Activated gamma-delta T cell treated with anti-CD3 and anti-CD28 coated beads, Interleukin-2, amount 50 U/mL, for 16 hours (primary cell): ENCODE measurements around the gene ELK3.
A peak's percentile ranks its signal among the peaks of the same experiment; 100 is the strongest.

ENCODE experiments used
- DNase-seq: peaks from one replicate; pipeline ENCODE4 v3.0.0-alpha.2; 2020; ENCODE audit warnings: low read depth

ELK3 gene

DNA sequence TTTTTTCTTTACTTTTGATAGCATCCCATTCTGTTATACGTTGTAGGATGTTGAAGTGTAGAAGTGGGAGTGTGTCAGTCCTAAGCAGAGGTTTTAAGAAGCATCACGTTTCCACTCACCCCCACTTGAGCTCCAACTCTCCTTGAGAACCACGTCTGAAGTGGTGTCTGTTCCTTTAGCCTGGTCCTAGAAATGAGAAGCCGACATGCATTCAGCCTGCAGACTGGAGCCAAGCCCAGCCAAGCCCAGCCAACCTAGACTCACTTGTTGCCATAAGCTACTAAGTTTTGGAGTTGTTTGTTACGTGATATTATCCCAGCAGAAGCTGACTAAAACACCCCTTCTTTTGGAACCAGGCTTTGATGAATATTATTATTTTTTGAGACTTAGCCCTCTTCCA lies 4.4 kb upstream of the ELK3 start:
- DNase-seq, result no peak

DNA sequence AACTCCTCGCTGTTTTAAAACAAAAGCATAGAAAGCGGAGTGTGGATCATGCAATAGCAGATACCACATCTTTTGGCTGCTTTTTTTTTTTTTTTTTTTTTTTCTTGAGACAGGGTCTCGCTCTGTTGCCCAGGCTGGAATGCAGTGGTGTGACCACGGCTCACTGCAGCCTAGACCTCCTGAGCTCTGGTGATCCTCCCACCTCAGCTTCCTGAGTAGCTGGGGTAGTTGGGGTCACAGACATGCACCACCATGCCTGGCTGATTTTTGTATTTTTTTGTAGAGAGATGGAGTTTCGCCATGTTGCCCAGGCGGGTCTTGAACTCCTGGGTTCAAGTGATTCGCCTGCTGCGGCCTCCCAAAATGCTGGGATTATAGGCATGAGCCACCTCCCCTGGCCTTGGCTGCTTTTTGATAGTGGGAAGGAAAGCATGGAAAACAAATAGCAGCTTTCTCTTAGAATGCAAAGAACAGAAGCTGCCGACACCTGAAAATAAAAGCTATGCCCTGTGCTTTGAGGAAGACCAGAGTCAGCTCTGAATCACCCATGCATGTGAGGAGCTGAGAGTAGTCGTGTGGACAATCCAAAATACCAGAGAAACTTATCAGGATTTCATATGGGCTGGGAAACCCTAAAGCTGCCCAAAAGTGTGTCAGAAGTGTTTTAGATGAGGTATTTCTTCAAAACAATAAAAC lies 3.6 kb upstream of the ELK3 start:
- DNase-seq, result no peak

DNA sequence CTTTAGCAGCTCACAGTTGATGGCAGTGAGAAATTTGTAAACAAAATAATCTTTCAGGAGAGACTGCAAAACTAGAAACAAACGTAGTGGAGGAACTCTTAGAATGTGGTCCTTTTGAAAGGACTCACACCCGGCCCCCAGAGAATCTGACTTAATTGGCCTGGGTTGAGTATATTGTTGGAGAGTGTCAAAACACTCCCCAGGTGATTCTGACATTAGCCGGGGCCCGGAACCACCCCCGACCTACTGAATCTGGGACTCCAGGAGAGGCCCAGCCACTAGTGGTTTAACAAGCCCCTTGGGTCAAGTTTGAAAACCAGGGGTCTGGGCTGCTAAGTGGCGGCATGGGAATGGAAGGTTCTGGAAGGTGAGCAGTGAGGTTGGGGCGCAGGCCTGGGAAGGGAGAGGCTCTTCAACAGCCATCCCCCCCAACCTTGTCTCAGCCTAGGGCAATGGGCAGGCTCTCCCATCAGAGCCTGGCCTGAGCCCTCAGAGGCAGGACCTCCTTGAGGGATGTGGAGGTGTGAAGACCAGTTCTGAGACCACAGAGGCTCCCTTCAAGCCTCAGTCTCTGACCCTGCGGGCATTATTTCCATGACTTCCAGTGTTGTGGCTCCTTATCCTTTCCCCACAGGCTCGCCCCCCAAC lies 1.1 kb upstream of the ELK3 start:
- DNase-seq, result no peak

DNA sequence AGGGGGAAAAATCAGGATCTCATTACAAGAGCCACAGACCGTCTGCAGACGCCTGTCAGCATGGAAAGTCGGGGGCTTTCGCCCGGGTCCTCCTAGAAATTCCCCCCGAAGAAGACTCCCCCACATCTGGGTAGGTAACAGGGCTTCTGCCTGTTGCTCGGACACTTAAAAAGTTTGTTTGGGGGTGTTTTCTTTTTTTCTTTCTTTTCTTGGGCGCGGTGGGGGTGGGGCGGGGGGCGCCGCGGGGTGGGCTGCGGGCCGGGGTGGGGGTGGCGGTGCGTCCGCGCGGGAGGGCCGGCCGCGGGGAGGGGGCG lies 358 bp downstream of the ELK3 start:
- DNase-seq, result no peak

DNA sequence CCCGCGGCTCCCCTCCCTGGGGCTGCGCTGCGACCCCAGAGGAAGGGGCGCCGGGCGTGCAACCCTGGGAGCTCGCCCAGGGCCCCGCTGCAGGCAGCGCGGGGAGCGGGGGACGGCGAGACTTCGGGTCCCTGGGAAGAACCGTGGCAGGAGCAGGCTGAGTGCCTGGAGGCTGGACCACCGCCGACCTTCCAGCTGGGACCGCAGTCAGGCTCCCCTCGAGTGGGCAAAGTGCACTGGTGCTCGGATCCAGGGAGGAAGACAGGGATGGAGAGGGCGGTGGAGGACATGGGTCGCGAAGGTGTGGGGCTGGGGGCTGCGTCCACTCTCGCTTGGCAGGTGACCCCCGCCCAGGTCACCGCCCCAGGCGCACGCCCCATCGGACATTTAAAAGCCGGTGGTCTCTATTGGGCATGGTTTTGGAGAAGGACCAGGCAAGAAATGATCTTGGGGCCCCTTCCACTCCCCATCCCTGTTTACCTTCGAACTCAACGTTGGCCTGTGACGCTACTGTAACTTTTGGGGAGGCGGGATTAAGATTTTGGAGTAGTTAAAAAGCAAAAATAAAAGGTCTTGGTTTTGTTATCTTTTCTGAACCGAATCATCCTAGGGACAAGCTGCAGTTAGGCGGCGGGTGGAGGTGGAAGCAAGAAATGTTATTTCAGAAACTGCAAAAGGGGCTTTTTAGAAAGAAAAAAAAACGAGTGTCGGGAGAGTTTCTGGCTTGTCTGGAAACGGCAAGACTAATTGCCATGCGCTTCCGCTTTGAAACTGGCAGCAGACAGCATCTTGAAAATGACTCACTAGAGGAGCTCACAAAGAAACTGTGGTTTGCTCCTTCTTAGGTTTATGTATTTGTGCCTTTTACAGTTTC lies 1.0 kb downstream of the ELK3 start:
- DNase-seq, result peak; percentile 63

DNA sequence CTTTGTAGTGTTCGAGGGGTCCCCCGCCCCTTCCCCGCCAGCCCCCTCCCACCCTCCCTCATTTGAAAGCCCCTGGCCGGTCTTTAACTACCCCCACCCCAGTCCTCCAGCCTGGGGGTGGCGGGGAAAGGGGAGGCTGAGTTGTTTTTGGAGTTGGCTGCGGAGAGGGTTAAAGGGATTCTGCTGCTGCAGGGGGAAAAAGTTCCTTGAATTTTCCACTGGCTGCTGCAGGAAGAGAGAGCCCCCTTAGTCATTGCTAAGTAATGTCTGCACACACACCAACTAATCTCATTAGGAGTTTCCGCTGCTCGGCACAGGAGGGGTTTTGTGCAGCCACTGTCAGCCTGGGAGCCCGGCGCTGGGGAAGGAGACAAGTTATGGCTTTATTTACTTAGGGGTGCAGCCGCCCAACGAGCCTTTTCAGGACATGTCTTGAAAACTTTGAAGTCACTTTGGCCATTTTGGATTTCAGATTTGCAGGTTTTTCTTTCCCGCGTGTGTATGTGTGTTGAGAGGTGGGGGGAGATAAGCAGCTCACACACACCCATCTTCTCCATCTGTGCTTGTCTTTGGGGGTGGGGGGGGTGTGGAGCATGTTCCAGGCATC lies 1.8 kb downstream of the ELK3 start:
- DNase-seq, result peak; percentile 22

DNA sequence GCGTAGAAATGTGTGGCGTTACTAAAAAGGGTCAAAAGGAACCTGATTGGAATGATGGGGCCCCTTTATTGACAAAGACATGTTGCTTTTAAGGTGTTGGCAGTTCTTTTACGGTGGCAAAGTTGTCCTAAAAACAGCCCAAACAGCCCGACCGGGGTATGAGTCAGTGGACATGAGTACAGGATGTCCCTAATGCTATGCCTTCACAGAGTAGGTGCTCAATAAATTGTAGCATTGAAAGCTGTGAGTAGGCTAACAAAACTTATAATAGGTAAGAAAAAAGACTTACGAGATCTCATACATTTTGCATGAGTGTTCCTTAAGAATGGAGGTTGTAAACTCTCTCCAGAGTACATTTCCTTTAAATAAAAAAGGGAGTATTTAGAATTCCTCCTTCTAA lies 2.6 kb downstream of the ELK3 start:
- DNase-seq, result no peak

DNA sequence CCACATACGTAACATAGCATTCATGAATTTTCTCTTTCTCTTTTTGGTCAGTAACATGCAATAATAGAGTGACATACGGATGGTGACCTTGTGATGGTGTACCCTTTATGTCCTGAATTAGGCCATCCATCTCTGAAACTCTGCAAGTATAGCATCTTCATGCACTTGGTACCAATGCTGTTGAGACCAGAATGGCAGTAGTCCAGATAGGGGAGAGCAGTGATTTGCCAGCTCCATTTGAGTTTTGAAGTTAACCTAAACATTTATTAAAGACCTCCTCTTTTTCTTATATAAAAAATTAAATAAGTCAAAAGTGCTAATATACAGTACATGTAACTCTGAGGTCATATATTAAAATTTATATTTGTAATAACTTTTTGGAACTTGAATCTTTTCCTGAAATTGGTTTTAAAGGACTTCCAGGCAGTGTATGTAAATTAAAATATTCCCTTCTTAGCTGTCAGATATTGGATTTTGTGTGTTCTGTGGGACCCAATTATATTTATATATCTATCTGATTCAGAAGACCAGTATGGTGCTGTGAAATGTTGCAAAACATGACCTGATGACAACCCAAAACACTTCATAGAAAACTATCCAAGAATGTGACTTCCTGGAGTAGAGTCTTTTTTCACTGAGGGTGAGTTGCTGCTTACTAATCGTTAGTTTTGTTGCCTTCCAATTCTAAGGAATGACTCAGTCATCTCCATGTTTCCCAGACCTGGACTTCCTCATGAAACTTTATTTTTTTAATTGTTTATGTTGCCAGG lies 3.5 kb downstream of the ELK3 start:
- DNase-seq, result no peak

DNA sequence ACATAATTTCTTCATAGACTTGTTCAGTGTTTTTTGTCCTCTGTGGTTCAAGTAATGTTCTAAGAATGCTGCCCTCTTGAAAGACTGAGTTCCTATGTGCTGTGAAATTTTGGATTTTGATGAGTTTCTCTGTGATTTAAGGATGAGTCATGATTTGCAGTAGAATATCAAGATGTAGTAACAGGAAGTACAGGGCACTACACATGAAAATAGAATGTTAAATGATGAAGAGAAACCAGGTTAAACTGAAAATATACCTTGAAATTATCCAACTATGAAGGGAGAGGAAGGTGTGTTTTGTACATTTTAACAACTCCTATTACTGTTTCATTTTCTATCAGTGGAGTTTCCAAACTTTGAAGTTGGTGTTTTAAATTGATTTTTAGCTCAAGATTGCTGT lies 4.8 kb downstream of the ELK3 start:
- DNase-seq, result no peak

DNA sequence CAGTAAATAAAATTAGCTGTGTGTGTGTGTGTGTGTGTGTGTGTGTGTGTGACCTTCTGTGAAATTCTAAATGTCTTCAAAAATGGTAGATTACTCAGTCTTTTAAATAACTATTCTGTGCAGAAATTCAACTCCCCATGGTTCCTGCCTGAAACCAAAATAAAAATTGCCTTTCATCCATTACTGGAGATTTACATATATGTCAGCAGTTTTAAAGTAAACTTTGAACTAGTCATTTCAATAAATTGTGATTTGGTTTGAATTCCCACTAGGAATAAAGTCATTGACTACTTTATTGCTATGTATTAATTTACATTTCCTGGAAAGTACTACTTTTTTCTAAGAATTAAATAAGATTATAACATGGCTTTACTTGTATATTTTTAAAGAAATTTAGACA lies 5.3 kb downstream of the ELK3 start:
- no peak for DNase-seq

DNA sequence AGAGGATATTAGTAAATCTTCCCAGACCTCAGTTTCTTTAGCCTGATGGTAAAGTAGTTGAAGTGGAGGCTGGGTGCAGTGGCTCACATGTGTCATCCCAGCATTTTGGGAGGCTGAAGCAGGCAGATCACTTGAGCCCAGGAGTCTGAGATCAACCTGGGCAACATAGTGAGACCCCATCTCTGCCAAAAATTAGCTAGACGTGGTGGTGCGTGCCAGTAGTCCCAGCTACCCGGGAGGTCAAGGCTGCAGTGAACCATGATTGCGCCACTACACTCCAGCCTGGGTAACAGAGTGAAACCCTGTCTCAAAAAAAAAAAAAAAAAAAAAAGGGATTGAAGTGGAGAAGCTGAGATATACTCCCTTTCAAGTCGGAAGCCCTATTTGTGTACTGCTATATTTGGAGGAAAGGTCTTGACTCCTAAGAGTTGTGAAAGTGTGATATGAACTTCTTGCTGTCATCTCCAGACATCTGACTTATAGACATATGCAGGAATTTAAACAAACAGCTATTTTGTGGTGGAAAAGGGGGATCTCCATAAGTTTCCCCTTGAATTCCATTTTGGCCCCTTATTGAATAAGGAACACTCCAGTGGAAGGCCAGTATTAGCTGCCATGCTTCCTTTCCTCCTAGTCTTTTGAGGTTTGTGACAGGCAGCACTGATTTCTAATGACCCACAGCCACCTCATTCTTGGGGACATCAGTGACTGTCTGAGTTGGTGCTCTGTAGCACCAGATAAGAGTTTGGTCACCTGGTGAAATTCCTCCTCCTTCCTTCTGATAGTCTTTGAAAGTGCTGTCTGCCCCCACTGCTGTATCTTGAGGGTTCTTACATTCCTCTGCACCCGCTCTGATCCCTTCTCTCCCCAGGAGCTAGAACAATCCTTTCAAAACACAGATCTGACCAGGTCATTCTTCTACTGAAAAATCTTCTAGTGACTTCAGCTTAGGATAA lies 7.4 kb downstream of the ELK3 start:
- no peak for DNase-seq

DNA sequence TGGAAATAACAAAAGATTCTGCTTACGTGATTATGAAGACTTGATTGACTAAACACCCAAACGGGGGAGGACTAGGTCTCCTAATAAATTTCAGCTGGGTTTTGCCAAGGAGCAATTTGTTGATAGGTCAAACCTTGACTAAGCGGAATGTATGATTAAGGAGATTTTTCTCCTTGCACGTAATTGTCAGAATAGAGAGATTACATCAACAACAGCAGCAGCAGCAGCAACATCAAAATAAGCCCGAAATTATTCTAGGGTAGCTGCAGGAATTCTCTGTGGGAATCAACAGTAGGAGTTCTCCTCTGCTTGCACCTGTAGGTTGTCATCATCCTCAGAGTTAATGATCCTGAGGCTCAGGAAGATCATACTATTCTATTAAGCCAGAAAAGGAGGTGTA lies 10.2 kb downstream of the ELK3 start:
- no peak for DNase-seq

DNA sequence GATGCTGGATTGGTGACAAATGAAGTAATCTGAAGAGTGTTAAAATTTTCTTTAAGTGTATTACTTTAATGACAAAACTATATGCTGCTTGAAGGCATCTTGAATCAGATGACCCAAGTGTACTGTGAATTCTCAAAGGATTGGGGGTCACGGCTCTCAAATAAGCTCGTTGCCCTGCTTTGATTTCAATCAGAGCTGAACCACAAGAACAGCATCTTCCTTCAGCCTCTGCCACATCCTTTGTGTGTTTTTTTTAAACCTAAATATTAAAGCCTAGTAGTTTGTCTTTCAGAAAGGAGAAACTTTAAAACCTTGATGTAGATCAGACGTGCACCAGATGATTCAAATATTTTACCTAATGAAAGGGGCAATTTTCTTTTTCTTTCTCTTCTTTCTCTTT lies 11.7 kb downstream of the ELK3 start:
- no peak for DNase-seq

DNA sequence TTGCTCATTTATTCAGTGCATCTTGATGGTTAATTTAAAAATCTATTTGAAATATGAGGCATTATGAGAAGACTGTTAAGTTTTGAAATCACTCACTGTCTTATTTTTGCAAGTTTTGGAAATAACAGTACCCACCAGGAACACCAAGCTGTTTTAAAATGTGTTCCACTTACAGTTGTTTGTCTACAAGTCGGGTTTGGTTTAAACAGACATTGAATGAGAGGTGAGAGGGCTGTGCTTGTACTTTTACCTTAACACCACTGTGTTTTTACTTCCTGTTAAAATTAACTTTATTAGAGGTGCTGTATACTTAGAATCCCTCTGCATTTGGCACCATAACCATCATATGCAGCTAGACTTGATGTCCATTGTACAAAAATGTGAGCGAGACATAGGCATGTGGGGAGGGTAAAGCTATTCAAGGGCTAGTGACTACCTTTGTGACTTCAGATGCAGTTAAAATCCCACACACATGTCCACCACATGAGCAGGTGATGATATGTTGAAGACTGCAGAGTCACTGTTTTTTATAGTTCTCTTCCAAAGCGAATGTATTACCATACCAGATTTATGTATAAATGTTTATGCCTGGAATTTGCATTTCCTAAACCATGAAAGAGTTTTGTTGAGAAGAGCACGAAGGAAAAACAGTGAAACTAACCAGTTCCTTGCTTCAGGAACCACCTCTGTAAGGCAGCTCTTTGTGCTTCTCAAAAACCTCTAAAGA lies 12.9 kb downstream of the ELK3 start:
- DNase-seq, result no peak

DNA sequence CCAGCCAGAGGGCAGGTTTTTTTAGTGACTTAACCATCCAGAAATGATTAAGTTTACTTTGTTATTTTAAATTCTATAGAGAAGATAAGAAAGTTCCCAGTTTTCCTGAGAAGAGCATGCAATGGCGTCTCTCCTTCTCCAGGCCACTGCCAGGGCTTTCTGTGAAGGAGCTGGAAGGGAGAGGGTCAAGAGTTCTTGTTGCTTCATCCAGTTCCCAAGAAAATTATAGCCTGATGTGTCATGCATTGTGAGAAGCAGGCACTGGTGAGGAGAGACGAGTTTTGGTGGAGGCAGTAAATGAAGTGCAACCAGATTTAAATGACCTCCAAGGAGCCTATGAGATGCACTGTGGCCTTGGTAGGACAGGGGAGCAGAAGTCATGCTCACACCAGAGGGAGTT lies 14.2 kb downstream of the ELK3 start:
- no peak for DNase-seq

DNA sequence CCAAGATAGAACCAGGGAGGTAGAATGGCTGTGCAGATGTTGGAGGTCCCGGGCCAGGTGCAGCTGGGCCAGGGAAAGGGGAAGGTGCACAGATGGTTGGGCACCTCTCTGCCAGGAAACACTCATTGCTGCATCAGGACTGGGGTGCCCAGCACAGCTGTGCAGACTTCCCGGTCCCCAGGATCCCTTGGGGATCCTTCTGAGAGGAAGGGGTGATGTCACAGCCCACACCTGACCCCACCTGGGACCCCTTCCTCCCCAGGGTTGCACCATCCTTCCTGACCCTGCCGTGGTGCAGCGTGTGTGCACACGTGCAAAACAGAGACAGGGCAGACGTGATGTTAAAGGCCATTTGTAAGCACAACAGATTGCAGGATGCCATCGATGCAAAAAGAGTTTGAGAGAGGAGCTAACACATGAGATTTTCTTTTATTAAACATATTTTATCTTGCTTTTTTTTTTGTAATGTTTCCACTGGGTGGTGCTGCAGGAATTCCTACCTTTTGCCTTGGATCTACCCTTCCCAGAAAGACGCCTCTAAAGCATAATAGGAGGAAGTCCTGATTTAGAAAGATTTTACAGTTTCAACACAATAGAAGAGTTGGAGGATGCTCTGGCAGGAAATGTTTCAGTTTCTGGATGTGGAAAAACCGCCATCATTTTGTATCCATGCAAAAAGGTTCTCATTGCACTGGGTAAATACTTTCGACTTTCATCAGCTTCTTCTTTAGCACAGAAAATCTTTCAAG lies 14.8 kb downstream of the ELK3 start:
- DNase-seq, result no peak

DNA sequence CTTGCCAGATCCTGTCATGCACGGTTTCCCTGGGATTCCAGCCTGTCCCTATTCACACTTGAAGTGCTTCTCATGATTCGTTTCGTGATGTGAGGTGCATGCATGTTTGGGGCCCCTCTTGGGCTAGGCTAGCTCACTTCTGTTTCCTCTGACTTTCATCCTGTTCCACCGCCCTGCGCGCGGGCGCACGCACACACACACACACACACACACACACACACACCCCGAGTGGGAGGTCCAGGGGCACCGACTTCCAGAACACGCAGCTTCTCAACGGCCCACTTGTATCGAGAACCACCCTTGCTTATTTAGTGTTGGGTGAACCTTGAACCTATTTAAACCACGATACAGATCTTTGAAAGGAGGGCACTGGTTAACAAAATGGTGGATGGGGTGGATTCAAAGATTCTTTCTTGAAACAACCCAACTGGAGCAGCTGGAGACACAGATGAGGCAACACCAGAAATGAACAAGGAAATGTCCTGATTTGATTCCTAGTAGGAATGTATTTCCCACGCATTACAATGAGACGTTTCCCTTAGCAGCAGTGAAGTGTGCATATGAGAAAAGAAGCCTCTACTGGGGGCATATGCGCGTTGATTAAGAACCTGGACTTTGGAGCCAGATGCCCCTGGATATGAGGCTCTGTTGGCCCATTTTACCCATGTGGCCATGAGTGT lies 16.3 kb downstream of the ELK3 start:
- no peak for DNase-seq

DNA sequence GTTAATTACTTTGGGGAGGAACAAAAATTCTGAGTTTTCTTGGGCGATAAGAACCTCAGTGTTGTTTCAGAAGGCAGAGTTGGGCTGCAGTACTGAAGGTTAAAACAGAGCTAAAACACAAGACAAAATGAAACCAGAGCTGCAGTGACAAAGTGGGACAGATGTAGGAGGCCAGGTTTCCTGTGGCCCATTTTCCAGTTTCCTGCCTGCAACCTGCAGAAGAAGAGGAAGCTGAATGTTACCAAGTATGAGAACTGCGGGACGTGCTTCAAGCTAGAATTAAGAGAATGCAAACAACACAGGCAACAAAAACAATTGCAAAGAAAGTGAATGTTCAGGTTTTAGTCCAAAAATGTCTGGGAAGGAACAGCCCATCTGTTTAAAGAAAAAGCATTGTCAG lies 17.8 kb downstream of the ELK3 start:
- DNase-seq, result no peak
